Measurements from ENCODE around the gene DOK4.

- no peak for TF ChIP-seq POLR2A (IDR thresholded peaks at IDR 0.05)
- TF ChIP-seq, protein P1, sequence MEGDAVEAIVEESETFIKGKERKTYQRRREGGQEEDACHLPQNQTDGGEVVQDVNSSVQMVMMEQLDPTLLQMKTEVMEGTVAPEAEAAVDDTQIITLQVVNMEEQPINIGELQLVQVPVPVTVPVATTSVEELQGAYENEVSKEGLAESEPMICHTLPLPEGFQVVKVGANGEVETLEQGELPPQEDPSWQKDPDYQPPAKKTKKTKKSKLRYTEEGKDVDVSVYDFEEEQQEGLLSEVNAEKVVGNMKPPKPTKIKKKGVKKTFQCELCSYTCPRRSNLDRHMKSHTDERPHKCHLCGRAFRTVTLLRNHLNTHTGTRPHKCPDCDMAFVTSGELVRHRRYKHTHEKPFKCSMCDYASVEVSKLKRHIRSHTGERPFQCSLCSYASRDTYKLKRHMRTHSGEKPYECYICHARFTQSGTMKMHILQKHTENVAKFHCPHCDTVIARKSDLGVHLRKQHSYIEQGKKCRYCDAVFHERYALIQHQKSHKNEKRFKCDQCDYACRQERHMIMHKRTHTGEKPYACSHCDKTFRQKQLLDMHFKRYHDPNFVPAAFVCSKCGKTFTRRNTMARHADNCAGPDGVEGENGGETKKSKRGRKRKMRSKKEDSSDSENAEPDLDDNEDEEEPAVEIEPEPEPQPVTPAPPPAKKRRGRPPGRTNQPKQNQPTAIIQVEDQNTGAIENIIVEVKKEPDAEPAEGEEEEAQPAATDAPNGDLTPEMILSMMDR (IDR thresholded peaks at IDR 0.05 in 4 of 5, conservative IDR thresholded peaks at IDR 0.05 in 1 of 5), result no peak
These were observed 18.9 kb upstream of the DOK4 start for GRCh38 chr16:57505169-57505568.
